Measurements from ENCODE around the gene SEZ6L. TPM values are rescaled to one million over a fixed set of nuclear protein-coding genes. Genes with fewer than 3 reads are reported as not detected.

SEZ6L gene
- total RNA-seq, 4 donors from 2014 or later = 0.14 to 0.16 TPM; not detected in 2

DNA sequence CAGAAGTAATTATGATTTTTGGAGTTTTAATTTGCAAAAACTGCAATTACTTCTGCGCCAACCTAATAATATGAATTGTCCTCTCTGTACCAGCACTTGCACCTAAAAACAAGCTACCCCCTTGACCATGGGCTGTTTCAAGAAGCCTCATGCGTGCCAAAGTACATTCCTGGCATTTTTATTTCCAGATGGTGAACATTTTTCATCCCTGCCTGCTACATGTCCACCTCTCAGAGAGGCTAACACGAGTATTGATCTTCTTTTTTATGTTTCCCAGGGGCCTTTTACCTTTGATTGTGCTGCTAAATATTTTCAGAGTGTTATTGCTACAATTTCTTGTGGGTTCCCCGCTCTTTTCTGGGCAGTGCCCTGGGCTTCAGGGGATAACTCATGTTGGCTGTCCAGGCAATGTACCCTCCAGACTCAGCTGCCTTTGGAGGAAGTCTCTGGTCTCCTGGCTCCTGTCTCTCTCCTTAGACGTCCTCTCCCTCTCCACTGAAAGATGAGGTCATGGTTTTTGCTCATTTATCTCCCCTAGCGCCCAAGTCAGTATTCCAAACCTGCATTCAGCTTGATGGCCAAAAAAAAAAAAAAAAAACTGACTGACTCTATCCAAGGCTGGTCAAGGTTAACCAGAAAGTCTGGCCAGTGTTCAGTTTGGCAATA is 173.6 kb downstream of the SEZ6L start:
- 43 to 52% methylated on average over 4 to 6 of the region's 6 CpGs for WGBS, 2 donors (ENCODE audit: low coverage in 1 of 2)
- intact Hi-C loops (cut with DNase I; ENCODE audit: low total_unique reads) = no loop called here
- H3K9me3 ChIP-seq = no peaks in the 10 kb centered on the region

DNA sequence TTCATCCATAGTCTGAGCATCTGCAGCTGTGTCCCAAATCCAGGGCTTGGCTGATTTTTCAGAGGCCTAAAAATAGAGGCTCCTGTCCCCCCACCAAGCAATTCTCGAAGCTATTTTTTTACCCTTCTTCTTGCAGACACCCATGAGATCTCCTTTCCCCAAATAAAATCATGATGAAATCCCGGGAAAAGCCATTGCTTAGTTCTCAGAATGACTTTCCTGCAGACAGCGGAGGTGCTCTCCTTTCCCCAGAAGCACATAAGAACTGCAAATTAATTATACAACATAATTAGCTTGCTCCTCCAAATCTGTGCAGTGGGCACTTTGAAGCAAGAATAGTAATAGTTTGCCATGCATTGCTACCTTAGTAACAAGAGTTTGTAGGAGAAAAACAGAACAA is 176.2 kb downstream of the SEZ6L start:
- 50 to 74% methylated on average over 2 to 3 of the region's 3 CpGs for WGBS, 2 donors (ENCODE audit: low coverage in 1 of 2)
- intact Hi-C loops (cut with DNase I; ENCODE audit: low total_unique reads) = no loop called here
- Histone ChIP-seq H3K4me3 (no peak overlapping the region), H3K27ac (no peak overlapping the region), H3K9me3 (no peaks in the 10 kb centered on the region), H3K4me1 (no peaks in the 10 kb centered on the region), H3K36me3 (no peaks in the 10 kb centered on the region), H3K27me3 (no peaks in the 10 kb centered on the region)
- in situ Hi-C loops (cut with MboI; ENCODE audit: low pct_ligation_motif_present in 1 of 4, low pct_unique_long_range_greater_than_20kb in 1 of 4, low sequenced_read_pairs in 3 of 4) = loop anchor here (25.0 kb wide), 4 partner anchors 458 to 883 kb away; no protein-coding TSS in a partner anchor
- TF ChIP-seq EP300 (IDR thresholded peaks at IDR 0.05; ENCODE audit: low read depth) (no peak), POLR2AphosphoS5 (IDR thresholded peaks at IDR 0.05) (no peak), POLR2A (IDR thresholded peaks at IDR 0.05) (no peak)
- TF ChIP-seq, protein P1, sequence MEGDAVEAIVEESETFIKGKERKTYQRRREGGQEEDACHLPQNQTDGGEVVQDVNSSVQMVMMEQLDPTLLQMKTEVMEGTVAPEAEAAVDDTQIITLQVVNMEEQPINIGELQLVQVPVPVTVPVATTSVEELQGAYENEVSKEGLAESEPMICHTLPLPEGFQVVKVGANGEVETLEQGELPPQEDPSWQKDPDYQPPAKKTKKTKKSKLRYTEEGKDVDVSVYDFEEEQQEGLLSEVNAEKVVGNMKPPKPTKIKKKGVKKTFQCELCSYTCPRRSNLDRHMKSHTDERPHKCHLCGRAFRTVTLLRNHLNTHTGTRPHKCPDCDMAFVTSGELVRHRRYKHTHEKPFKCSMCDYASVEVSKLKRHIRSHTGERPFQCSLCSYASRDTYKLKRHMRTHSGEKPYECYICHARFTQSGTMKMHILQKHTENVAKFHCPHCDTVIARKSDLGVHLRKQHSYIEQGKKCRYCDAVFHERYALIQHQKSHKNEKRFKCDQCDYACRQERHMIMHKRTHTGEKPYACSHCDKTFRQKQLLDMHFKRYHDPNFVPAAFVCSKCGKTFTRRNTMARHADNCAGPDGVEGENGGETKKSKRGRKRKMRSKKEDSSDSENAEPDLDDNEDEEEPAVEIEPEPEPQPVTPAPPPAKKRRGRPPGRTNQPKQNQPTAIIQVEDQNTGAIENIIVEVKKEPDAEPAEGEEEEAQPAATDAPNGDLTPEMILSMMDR (IDR thresholded peaks at IDR 0.05) = no peak
- no peak for DNase-seq

More for the DNA sequence above, 173.6 kb downstream of the SEZ6L start:
- in situ Hi-C loops (cut with MboI; ENCODE audit: low pct_ligation_motif_present in 1 of 4, low pct_unique_long_range_greater_than_20kb in 1 of 4, low sequenced_read_pairs in 3 of 4) = loop anchor here (25.0 kb wide), 4 partner anchors 456 to 881 kb away; no protein-coding TSS in a partner anchor
- H3K27me3 ChIP-seq = no peaks in the 10 kb centered on the region
- DNase-seq = no peak
- no peak overlapping the region for H3K27ac ChIP-seq
- TF ChIP-seq POLR2AphosphoS5 (IDR thresholded peaks at IDR 0.05) (no peak), EP300 (IDR thresholded peaks at IDR 0.05; ENCODE audit: low read depth) (no peak), POLR2A (IDR thresholded peaks at IDR 0.05) (no peak)
- TF ChIP-seq, protein P1 (IDR thresholded peaks at IDR 0.05) = no peak
- H3K4me3 ChIP-seq = no peak overlapping the region
- no peaks in the 10 kb centered on the region for H3K4me1 ChIP-seq
- no peaks in the 10 kb centered on the region for H3K36me3 ChIP-seq

DNA sequence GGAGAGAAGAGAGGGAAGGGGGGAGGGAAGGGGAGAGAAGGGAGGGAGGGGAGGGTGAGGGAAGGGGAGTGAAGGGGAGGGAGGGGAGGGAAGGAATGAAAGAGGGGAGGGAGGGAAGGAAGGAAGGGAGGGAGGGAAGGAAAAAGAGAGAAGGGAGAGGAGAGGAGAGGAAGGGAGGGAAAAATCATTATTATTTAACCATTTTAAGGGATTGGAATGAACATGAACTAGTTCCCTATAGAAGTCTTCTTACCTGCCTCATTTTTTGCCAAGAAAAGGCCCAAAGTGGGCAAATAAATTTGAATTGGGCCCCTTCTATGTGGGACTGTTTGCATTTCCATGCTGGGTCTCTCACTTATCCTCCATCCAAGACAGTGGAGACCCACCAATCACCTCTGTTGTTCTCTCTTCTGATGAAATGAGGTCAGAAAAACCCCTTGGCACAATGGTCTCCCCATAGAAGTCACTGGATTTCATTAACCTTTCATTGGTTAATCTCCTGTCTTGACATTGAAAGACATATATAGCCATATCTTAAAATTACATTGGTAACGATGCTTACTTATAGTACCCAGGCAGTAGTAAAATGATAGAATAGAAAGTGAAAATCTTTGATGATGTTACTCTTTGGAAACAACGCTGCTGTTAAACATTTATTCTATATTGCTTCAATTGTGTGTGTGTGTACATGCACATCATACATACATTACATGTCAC is 179.7 kb downstream of the SEZ6L start:
- DNase-seq = no peak
- no peak overlapping the region for H3K4me3 ChIP-seq
- TF ChIP-seq POLR2A (IDR thresholded peaks at IDR 0.05) = no peak
- TF ChIP-seq EP300 (IDR thresholded peaks at IDR 0.05; ENCODE audit: low read depth) = no peak
- TF ChIP-seq, protein P1 (IDR thresholded peaks at IDR 0.05) = no peak
- no peak for TF ChIP-seq POLR2AphosphoS5 (IDR thresholded peaks at IDR 0.05)
- H3K27me3 ChIP-seq = no peaks in the 10 kb centered on the region
- H3K9me3 ChIP-seq = no peaks in the 10 kb centered on the region
- 55 to 60% methylated on average over 2 of the region's 2 CpGs for WGBS, 2 donors (ENCODE audit: low coverage in 1 of 2)
- in situ Hi-C loops (cut with MboI; ENCODE audit: low pct_ligation_motif_present in 1 of 4, low pct_unique_long_range_greater_than_20kb in 1 of 4, low sequenced_read_pairs in 3 of 4) (loop anchor here (25.0 kb wide), 4 partner anchors 462 to 887 kb away; no protein-coding TSS in a partner anchor), intact Hi-C loops (cut with DNase I; ENCODE audit: low total_unique reads) (no loop called here)
- H3K36me3 ChIP-seq = no peaks in the 10 kb centered on the region
- no peak overlapping the region for H3K27ac ChIP-seq
- no peaks in the 10 kb centered on the region for H3K4me1 ChIP-seq

DNA sequence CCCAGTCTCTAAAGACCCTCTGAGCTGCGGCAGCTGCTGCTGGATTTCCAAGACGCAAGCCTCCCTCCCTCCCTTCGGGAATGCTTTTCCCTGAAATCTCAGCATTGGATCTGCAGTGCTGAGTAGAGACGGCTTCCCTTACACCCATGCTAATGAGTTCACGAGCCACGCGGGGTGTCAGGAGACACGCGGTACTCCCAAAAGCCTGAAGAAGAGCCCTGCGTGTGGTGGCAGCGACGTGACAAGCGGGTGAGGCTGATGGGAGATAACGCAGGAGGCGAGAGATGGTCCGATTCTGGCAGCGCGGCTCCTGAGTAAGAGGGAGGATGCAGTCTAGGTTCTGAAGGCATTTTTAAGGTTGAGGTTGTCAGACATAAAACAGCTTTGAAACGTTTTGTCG is 185.4 kb downstream of the SEZ6L start:
- Histone ChIP-seq H3K9me3 (no peaks in the 10 kb centered on the region), H3K27ac (no peak overlapping the region), H3K36me3 (no peaks in the 10 kb centered on the region), H3K27me3 (peaks cover 3% of the 10 kb centered on the region), H3K4me1 (no peaks in the 10 kb centered on the region), H3K4me3 (no peak overlapping the region)
- 73 to 88% methylated on average over 11 to 20 of the region's 20 CpGs for WGBS, 2 donors (ENCODE audit: low coverage in 1 of 2)
- intact Hi-C loops (cut with DNase I; ENCODE audit: low total_unique reads) (no loop called here), in situ Hi-C loops (cut with MboI; ENCODE audit: low pct_ligation_motif_present in 1 of 4, low pct_unique_long_range_greater_than_20kb in 1 of 4, low sequenced_read_pairs in 3 of 4) (no loop called here)
- no peak for DNase-seq
- TF ChIP-seq EP300 (IDR thresholded peaks at IDR 0.05; ENCODE audit: low read depth) (no peak), POLR2AphosphoS5 (IDR thresholded peaks at IDR 0.05) (no peak), POLR2A (IDR thresholded peaks at IDR 0.05) (no peak)
- TF ChIP-seq, protein P1 (IDR thresholded peaks at IDR 0.05) = no peak

Measured in transverse colon (tissue), 4 donors.